Esophagus muscularis mucosa (tissue), 3 donors: ENCODE measurements around the gene HOMER3.
A peak's percentile ranks its signal among the peaks of the same experiment; 100 is the strongest.

ENCODE experiments used
- POLR2AphosphoS5 ChIP-seq, 2 donors: sonication (generic); formaldehyde crosslinking; IDR thresholded peaks; one replicate each; pipeline ENCODE4 v1.6.1; 2017; ENCODE audit warnings: antibody characterized with exemption in 2 of 2
- TF ChIP-seq, protein P1 (sequence below), 3 experiments: fragments of 200-600 bp in 2 of 3; fragments of 450-650 bp in 1 of 3; sonication (generic) in 2 of 3; IDR thresholded peaks; one replicate each; pipeline ENCODE4 v1.5.1; 2017 to 2019; ENCODE audit warnings: antibody characterized with exemption in 3 of 3, mild to moderate bottlenecking in 2 of 3, moderate library complexity in 1 of 3

- TF ChIP-seq, protein P1, sequence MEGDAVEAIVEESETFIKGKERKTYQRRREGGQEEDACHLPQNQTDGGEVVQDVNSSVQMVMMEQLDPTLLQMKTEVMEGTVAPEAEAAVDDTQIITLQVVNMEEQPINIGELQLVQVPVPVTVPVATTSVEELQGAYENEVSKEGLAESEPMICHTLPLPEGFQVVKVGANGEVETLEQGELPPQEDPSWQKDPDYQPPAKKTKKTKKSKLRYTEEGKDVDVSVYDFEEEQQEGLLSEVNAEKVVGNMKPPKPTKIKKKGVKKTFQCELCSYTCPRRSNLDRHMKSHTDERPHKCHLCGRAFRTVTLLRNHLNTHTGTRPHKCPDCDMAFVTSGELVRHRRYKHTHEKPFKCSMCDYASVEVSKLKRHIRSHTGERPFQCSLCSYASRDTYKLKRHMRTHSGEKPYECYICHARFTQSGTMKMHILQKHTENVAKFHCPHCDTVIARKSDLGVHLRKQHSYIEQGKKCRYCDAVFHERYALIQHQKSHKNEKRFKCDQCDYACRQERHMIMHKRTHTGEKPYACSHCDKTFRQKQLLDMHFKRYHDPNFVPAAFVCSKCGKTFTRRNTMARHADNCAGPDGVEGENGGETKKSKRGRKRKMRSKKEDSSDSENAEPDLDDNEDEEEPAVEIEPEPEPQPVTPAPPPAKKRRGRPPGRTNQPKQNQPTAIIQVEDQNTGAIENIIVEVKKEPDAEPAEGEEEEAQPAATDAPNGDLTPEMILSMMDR (IDR thresholded peaks at IDR 0.05): peak in 2 of 3 experiments; percentile 24 to 58
- TF ChIP-seq POLR2AphosphoS5 (IDR thresholded peaks at IDR 0.05): no peak
Measured at GRCh38 chr19:18940769-18941627, at the start of gene HOMER3.
